HCT116 (cell line): ENCODE results near the gene ANAPC5. TPM values are rescaled to one million over a fixed set of nuclear protein-coding genes. Genes with fewer than 3 reads are reported as not detected.

Experiments
- ATAC-seq: fragments of 200-7000 bp; cut with Tn5 transposase; 2 replicates; pipeline ENCODE4 v1.9.1; 2020; ENCODE audit warnings: mild to moderate bottlenecking, moderate library complexity
- BruUV-seq: library from RNA; stranded (reverse); fragments of 400-500 nt; replicated peaks from 2 replicates; lab custom pipeline; 2021; lab: Mats Ljungman, UMichigan
- CTCF ChIA-PET: fragments of 300-600 bp; sonication (Branson Sonifier 250); formaldehyde crosslinking; loops from one replicate; lab custom pipeline; 2021; ENCODE audit warnings: antibody characterized with exemption; lab: Charles Lee
- POLR2A ChIA-PET: fragments of 300-600, 350-600 bp; sonication (Branson Sonifier 250); formaldehyde crosslinking; loops from one replicate; lab custom pipeline; 2021; ENCODE audit warnings: antibody characterized with exemption; lab: Charles Lee
- RAD21 ChIA-PET, 2 experiments: fragments of 300-600 bp; sonication (Branson Sonifier 250); formaldehyde crosslinking; loops; one replicate each; lab custom pipeline; 2023; ENCODE audit warnings: low total read pairs in 2 of 2; ENCODE audit not compliant: uncharacterized antibody in 2 of 2, unreplicated experiment in 2 of 2, low non-redundant PET in 1 of 2; lab: Charles Lee
- DNase-seq: peaks from one replicate; pipeline ENCODE4 v3.0.0-alpha.2; 2010; ENCODE audit warnings: low read depth, low spot score
- H2AFZ ChIP-seq: fragments of 200-600 bp; shearing (Covaris generic), sonication (generic); 2 replicates; pipeline ENCODE4 v1.6.1; 2017; ENCODE audit warnings: low read depth, mixed run types, mixed read lengths, antibody characterized with exemption, low read length; ENCODE audit not compliant: poor library complexity, severe bottlenecking
- H3K27ac ChIP-seq: 2 replicates; pipeline ENCODE4 v1.5.1; 2012; ENCODE audit warnings: low read depth, low read length
- H3K27me3 ChIP-seq: fragments of 200-600 bp; sonication (generic); 2 replicates; pipeline ENCODE4 v1.6.1; 2016; ENCODE audit warnings: mixed run types, low read length, mixed read lengths; ENCODE audit not compliant: insufficient read depth
- H3K36me3 ChIP-seq, 2 experiments: fragments of 200-500 bp in 1 of 2; fragments of 200-600 bp in 1 of 2; sonication (Bioruptor generic) in 1 of 2; sonication (generic) in 1 of 2; 2 replicates each; pipeline versions ENCODE4 v1.5.1 to v1.6.1; 2014 to 2016; ENCODE audit warnings: low read length in 2 of 2, inconsistent platforms in 1 of 2, mixed read lengths in 1 of 2, mixed run types in 1 of 2; ENCODE audit not compliant: insufficient read depth in 2 of 2, control insufficient read depth in 1 of 2
- H3K4me1 ChIP-seq, 2 experiments: fragments of 200-600 bp in 1 of 2; sonication (generic) in 1 of 2; 2 replicates each; pipeline versions ENCODE4 v1.5.1 to v1.6.1; 2012 to 2017; ENCODE audit warnings: low read length in 2 of 2, inconsistent platforms in 1 of 2, mild to moderate bottlenecking in 1 of 2, mixed read lengths in 1 of 2, mixed run types in 1 of 2, moderate library complexity in 1 of 2; ENCODE audit not compliant: insufficient read depth in 2 of 2, control insufficient read depth in 1 of 2
- H3K4me2 ChIP-seq: fragments of 200-600 bp; sonication (generic); 2 replicates; pipeline ENCODE4 v1.6.1; 2017; ENCODE audit warnings: mixed run types, low read length, mixed read lengths
- H3K4me3 ChIP-seq, 2 experiments: fragments of 200-600 bp in 1 of 2; sonication (generic) in 1 of 2; replicated peaks in 1 of 2; 2 replicates each; pipeline ENCODE4 v1.5.1; 2011 to 2016; ENCODE audit warnings: low read length in 2 of 2, control low read depth in 1 of 2, low read depth in 1 of 2, mild to moderate bottlenecking in 1 of 2, mixed read lengths in 1 of 2, mixed run types in 1 of 2
- H3K79me2 ChIP-seq: fragments of 200-600 bp; sonication (generic); 2 replicates; pipeline ENCODE4 v1.6.1; 2017; ENCODE audit warnings: mild to moderate bottlenecking, mixed run types, low read length, moderate library complexity, mixed read lengths; ENCODE audit not compliant: insufficient read depth
- H3K9ac ChIP-seq: fragments of 200-600 bp; sonication (generic); 2 replicates; pipeline ENCODE4 v1.6.1; 2016; ENCODE audit warnings: low read length, mixed read lengths
- H3K9me2 ChIP-seq: fragments of 200-600 bp; sonication (generic), shearing (Covaris generic); 2 replicates; pipeline ENCODE4 v1.6.1; 2017; ENCODE audit warnings: mixed run types, mild to moderate bottlenecking, moderate library complexity; ENCODE audit not compliant: insufficient read depth
- H3K9me3 ChIP-seq, 2 experiments: fragments of 200-500 bp in 1 of 2; fragments of 200-600 bp in 1 of 2; sonication (Bioruptor generic) in 1 of 2; sonication (generic) in 1 of 2; 2 replicates each; pipeline ENCODE4 v1.6.1; 2014 to 2017; ENCODE audit warnings: low read length in 2 of 2, mixed read lengths in 2 of 2, inconsistent platforms in 1 of 2, low read depth in 1 of 2, mild to moderate bottlenecking in 1 of 2, mixed run types in 1 of 2, moderate library complexity in 1 of 2; ENCODE audit not compliant: control insufficient read depth in 1 of 2, insufficient read depth in 1 of 2
- H4K20me1 ChIP-seq: fragments of 200-600 bp; sonication (generic), shearing (Covaris generic); 2 replicates; pipeline ENCODE4 v1.6.1; 2017; ENCODE audit warnings: mixed run types, mild to moderate bottlenecking, moderate library complexity; ENCODE audit not compliant: insufficient read depth
- CBX3 ChIP-seq: IDR thresholded peaks from 2 replicates; pipeline ENCODE4 v1.6.1; 2012; ENCODE audit warnings: low read depth
- CEBPB ChIP-seq: IDR thresholded peaks from 2 replicates; pipeline ENCODE4 v1.6.1; 2012; ENCODE audit warnings: low read depth
- EGR1 ChIP-seq: IDR thresholded peaks from 2 replicates; pipeline ENCODE4 v1.6.1; 2012; ENCODE audit warnings: low read depth
- EZH2 ChIP-seq: fragments of 200-600 bp; sonication (generic); IDR thresholded peaks from 2 replicates; pipeline ENCODE4 v1.6.1; 2017; ENCODE audit warnings: antibody characterized with exemption, mixed run types
- EZH2phosphoT487 ChIP-seq: fragments of 200-600 bp; IDR thresholded peaks from 2 replicates; pipeline ENCODE4 v1.6.1; 2018; ENCODE audit warnings: antibody characterized with exemption, borderline replicate concordance
- FOSL1 ChIP-seq: IDR thresholded peaks from 2 replicates; pipeline ENCODE4 v1.6.1; 2012; ENCODE audit warnings: low read depth
- JUND ChIP-seq: IDR thresholded peaks from 2 replicates; pipeline ENCODE4 v1.6.1; 2012
- POLR2AphosphoS5 ChIP-seq: IDR thresholded peaks from 2 replicates; pipeline ENCODE4 v1.6.1; 2011; ENCODE audit warnings: mild to moderate bottlenecking, low read depth, low read length, moderate library complexity
- SP1 ChIP-seq: IDR thresholded peaks from 2 replicates; pipeline ENCODE4 v1.6.1; 2012; ENCODE audit warnings: low read depth
- SRF ChIP-seq: IDR thresholded peaks from 2 replicates; pipeline ENCODE4 v1.6.1; 2012; ENCODE audit warnings: low read depth
- TCF7L2 ChIP-seq: IDR thresholded peaks from 2 replicates; pipeline ENCODE4 v1.7.0; 2011; ENCODE audit warnings: borderline replicate concordance, inconsistent platforms; ENCODE audit not compliant: insufficient read depth, insufficient read length; ENCODE audit errors: extremely low read depth
- ZBTB33 ChIP-seq: IDR thresholded peaks from 2 replicates; pipeline ENCODE4 v1.6.1; 2011; ENCODE audit warnings: mild to moderate bottlenecking, low read length, moderate library complexity; ENCODE audit not compliant: insufficient replicate concordance; ENCODE audit errors: extremely low read depth
- ZFX ChIP-seq: fragments of 450-650 bp; IDR thresholded peaks from 2 replicates; pipeline ENCODE4 v1.6.1; 2017
- intact Hi-C: fragments of 100-400 bp; cut with micrococcal nuclease; formaldehyde crosslinking; loops from 2 replicates; pipeline ENCODE4 v1.10.0; 2022
- total RNA-seq: library from RNA; stranded (reverse); gene quantifications from one replicate; pipeline ENCODE4 v1.2.1, GENCODE V29; 2021; ENCODE audit not compliant: unreplicated experiment

The ANAPC5 gene
- total RNA-seq, 1 experiment from 2014 or later, result 112 TPM

GRCh38 chr12:121397521-121397920 is 45.3 kb upstream of the ANAPC5 start:
- POLR2A ChIA-PET, result no interaction called here

GRCh38 chr12:121392325-121392716 is 40.1 kb upstream of the ANAPC5 start:
- ATAC-seq (no peak), DNase-seq (no peak)
- Histone ChIP-seq H3K9me3 (no peaks in the 10 kb centered on the region), H3K79me2 (no peaks in the 10 kb centered on the region), H4K20me1 (no peaks in the 10 kb centered on the region), H3K9ac (no peak overlapping the region), H3K4me2 (no peak overlapping the region), H2AFZ (no peak overlapping the region), H3K27me3 (no peaks in the 10 kb centered on the region), H3K36me3 (no peaks in the 10 kb centered on the region), H3K4me1 (peaks cover 0 to 6% of the 10 kb centered on the region in 2 experiments; a peak in 1 of 4 replicates), H3K9me2 (no peaks in the 10 kb centered on the region), H3K27ac (no peak overlapping the region), H3K4me3 (no peak overlapping the region)
- no TSS peak for BruUV-seq
- ChIA-PET POLR2A (no interaction called here), CTCF (no interaction called here), RAD21 (no interaction called here)
- intact Hi-C loops, result no loop called here
- TF ChIP-seq JUND (no peak), SP1 (no peak), EZH2phosphoT487 (no peak), ZFX (no peak), FOSL1 (no peak), EZH2 (no peak), SRF (no peak), TCF7L2 (no peak), CEBPB (no peak), ZBTB33 (no peak), CBX3 (no peak)

More at GRCh38 chr12:121397521-121397920, 45.3 kb upstream of the ANAPC5 start:
- H3K9ac ChIP-seq, result no peak overlapping the region
- H3K4me2 ChIP-seq, result no peak overlapping the region
- no peak for ATAC-seq
- peaks cover 29% of the 10 kb centered on the region for H3K79me2 ChIP-seq
- H3K9me3 ChIP-seq, result no peaks in the 10 kb centered on the region
- CTCF ChIA-PET, result no interaction called here
- H2AFZ ChIP-seq, result no peak overlapping the region
- H3K27ac ChIP-seq, result no peak overlapping the region
- intact Hi-C loops, result no loop called here
- H4K20me1 ChIP-seq, result no peaks in the 10 kb centered on the region
- no peak for DNase-seq
- no peak overlapping the region for H3K4me3 ChIP-seq
- RAD21 ChIA-PET, result no interaction called here
- H3K27me3 ChIP-seq, result no peaks in the 10 kb centered on the region
- H3K9me2 ChIP-seq, result no peaks in the 10 kb centered on the region
- no peak for TF ChIP-seq ZBTB33
- TF ChIP-seq FOSL1, result no peak
- no peak for TF ChIP-seq POLR2AphosphoS5
- TF ChIP-seq CEBPB, result no peak
- TF ChIP-seq EGR1, result no peak
- no peaks in the 10 kb centered on the region for H3K36me3 ChIP-seq
- no TSS peak for BruUV-seq
- peaks cover 10 to 20% of the 10 kb centered on the region in 2 experiments for H3K4me1 ChIP-seq
